Caco-2 (cell line): ENCODE results near the gene CENPL. TPM values are rescaled to one million over a fixed set of nuclear protein-coding genes. Genes with fewer than 3 reads are reported as not detected.
A peak's percentile ranks its signal among the peaks of the same experiment; 100 is the strongest.
"Not testable (repeated sequence)": the region's sequence is repeated elsewhere in the genome, so short reads cannot be mapped to it uniquely, and the experiment has no call there.

Experiments used
- BruUV-seq: library from RNA; stranded (reverse); fragments of 400-500 nt; replicated peaks from 2 replicates; lab custom pipeline; 2021; lab: Mats Ljungman, UMichigan
- CTCF ChIA-PET: fragments of 300-600 bp; sonication (Branson Sonifier 250); formaldehyde crosslinking; loops from one replicate; lab custom pipeline; 2022; ENCODE audit warnings: antibody characterized with exemption; lab: Charles Lee
- POLR2A ChIA-PET: fragments of 300-600 bp; sonication (Branson Sonifier 250); formaldehyde crosslinking; loops from one replicate; lab custom pipeline; 2022; ENCODE audit warnings: antibody characterized with exemption; lab: Charles Lee
- DNase-seq, 2 experiments: peaks; one replicate each; pipeline versions ENCODE4 v3.0.0 to v3.0.0-alpha.2; 2020 to 2022
- H3K27me3 ChIP-seq: replicated peaks from 2 replicates; pipeline ENCODE4 v1.6.0; 2011; ENCODE audit warnings: low read length; ENCODE audit not compliant: control insufficient read depth, insufficient read depth
- H3K36me3 ChIP-seq: 2 replicates; pipeline ENCODE4 v1.5.1; 2011; ENCODE audit warnings: low read length; ENCODE audit not compliant: control insufficient read depth, insufficient read depth
- H3K4me1 ChIP-seq: fragments of 250-450 bp; sonication (Bioruptor Pico); 2 replicates; pipeline ENCODE4 v1.5.1; 2020; ENCODE audit warnings: mild to moderate bottlenecking
- H3K4me3 ChIP-seq: 2 replicates; pipeline ENCODE4 v1.5.1; 2011; ENCODE audit warnings: low read depth, mild to moderate bottlenecking, control low read depth, low read length
- H3K9me3 ChIP-seq: fragments of 250-450 bp; sonication (Bioruptor Pico); 2 replicates; pipeline ENCODE4 v1.5.1; 2020; ENCODE audit warnings: mild to moderate bottlenecking, moderate library complexity
- H3K27ac Mint-ChIP-seq: one replicate; pipeline ENCODE4 v1.8.0; 2022; ENCODE audit warnings: mixed read lengths; ENCODE audit not compliant: unreplicated experiment
- H3K27me3 Mint-ChIP-seq: one replicate; pipeline ENCODE4 v1.8.0; 2022; ENCODE audit warnings: mixed read lengths; ENCODE audit not compliant: insufficient read depth, unreplicated experiment
- H3K36me3 Mint-ChIP-seq: one replicate; pipeline ENCODE4 v1.8.0; 2022; ENCODE audit warnings: mild to moderate bottlenecking, mixed read lengths; ENCODE audit not compliant: insufficient read depth, unreplicated experiment
- H3K4me1 Mint-ChIP-seq: one replicate; pipeline ENCODE4 v1.8.0; 2022; ENCODE audit warnings: low read depth, mixed read lengths; ENCODE audit not compliant: unreplicated experiment
- H3K4me3 Mint-ChIP-seq: one replicate; pipeline ENCODE4 v1.8.0; 2022; ENCODE audit warnings: mild to moderate bottlenecking, moderate library complexity, mixed read lengths; ENCODE audit not compliant: unreplicated experiment
- H3K9me3 Mint-ChIP-seq: one replicate; pipeline ENCODE4 v1.8.0; 2022; ENCODE audit warnings: mixed read lengths; ENCODE audit not compliant: unreplicated experiment
- intact Hi-C: fragments of 100-400 bp; cut with micrococcal nuclease; formaldehyde crosslinking; loops from one replicate; pipeline ENCODE4 v1.10.0; 2022; ENCODE audit not compliant: unreplicated experiment
- total RNA-seq: library from RNA; stranded (reverse); gene quantifications from 2 replicates; pipeline ENCODE4 v1.2.3, GENCODE V29; 2022
- TF ChIP-seq, protein P1 (sequence below), 2 experiments: fragments of 200-600 bp in 1 of 2; IDR thresholded peaks; 1 replicate in 1 of 2; 2 replicates in 1 of 2; pipeline versions ENCODE4 v1.5.1 to v1.8.0; 2011 to 2022; ENCODE audit warnings: antibody characterized with exemption in 1 of 2, control low read depth in 1 of 2, inconsistent platforms in 1 of 2, low read depth in 1 of 2, low read length in 1 of 2, mild to moderate bottlenecking in 1 of 2, moderate library complexity in 1 of 2; ENCODE audit not compliant: insufficient read depth in 1 of 2, severe bottlenecking in 1 of 2, unreplicated experiment in 1 of 2

CENPL gene
- total RNA-seq, 1 experiment from 2014 or later: 21.3 TPM

GRCh38 chr1:173861731-173862145 lies 37.1 kb upstream of the CENPL start:
- Histone ChIP-seq H3K36me3 (peaks cover 5% of the 10 kb centered on the region; the same call in 1 of the 2 replicates), H3K4me3 (no peak overlapping the region), H3K9me3 (no peaks in the 10 kb centered on the region), H3K27me3 (no peaks in the 10 kb centered on the region), H3K4me1 (peaks cover 7% of the 10 kb centered on the region; the same call in 1 of the 2 replicates)
- Mint-ChIP-seq H3K27me3 (no peaks in the 10 kb centered on the region), H3K4me1 (no peaks in the 10 kb centered on the region), H3K4me3 (no peak overlapping the region), H3K9me3 (no peaks in the 10 kb centered on the region), H3K27ac (peak overlapping the region; percentile 77), H3K36me3 (peaks cover 94% of the 10 kb centered on the region)
- intact Hi-C loops: no loop called here
- peak in 1 of 2 experiments; percentile 59 for DNase-seq
- CTCF ChIA-PET: interaction anchor here (0.7 kb wide), 1 partner anchor 147 kb away, joined by 3 read pairs; the partner anchor contains the start of gene KLHL20
- no TSS peak for BruUV-seq
- POLR2A ChIA-PET: interaction anchor here (1.2 kb wide), 1 partner anchor 161 kb away, joined by 7 read pairs; no protein-coding TSS in a partner anchor
- TF ChIP-seq, protein P1, sequence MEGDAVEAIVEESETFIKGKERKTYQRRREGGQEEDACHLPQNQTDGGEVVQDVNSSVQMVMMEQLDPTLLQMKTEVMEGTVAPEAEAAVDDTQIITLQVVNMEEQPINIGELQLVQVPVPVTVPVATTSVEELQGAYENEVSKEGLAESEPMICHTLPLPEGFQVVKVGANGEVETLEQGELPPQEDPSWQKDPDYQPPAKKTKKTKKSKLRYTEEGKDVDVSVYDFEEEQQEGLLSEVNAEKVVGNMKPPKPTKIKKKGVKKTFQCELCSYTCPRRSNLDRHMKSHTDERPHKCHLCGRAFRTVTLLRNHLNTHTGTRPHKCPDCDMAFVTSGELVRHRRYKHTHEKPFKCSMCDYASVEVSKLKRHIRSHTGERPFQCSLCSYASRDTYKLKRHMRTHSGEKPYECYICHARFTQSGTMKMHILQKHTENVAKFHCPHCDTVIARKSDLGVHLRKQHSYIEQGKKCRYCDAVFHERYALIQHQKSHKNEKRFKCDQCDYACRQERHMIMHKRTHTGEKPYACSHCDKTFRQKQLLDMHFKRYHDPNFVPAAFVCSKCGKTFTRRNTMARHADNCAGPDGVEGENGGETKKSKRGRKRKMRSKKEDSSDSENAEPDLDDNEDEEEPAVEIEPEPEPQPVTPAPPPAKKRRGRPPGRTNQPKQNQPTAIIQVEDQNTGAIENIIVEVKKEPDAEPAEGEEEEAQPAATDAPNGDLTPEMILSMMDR (IDR thresholded peaks at IDR 0.05; ENCODE audit: insufficient read depth in 1 of 2, low read depth in 1 of 2, low read length in 1 of 2, severe bottlenecking in 1 of 2, unreplicated experiment in 1 of 2): no peak

DNA sequence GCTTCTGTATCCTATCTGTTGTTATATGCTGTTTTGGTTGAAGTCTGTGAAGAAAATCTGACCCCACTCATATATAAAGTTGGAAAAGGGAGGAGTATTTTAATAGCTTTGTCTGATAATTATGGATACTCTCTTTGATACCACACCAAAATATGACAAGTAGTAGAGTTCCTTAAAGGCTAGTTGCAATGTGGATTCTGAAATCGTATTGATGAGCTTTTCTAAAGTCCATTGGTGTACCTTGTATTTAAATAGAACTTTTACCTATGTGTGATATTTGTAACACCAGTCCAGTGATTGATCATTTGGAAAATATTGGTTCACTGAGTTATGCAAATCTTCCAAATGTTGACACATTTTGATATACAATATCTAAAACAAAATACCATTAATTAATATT lies 35.4 kb upstream of the CENPL start:
- intact Hi-C loops: no loop called here
- Histone ChIP-seq H3K4me1 (peaks cover 6% of the 10 kb centered on the region; the same call in 1 of the 2 replicates), H3K36me3 (no peaks in the 10 kb centered on the region), H3K27me3 (no peaks in the 10 kb centered on the region), H3K4me3 (no peak overlapping the region), H3K9me3 (no peaks in the 10 kb centered on the region)
- ChIA-PET CTCF (no interaction called here), POLR2A (interaction anchor here (1.3 kb wide), 1 partner anchor 8 kb away, joined by 4 read pairs; the partner anchor contains the start of gene ZBTB37)
- no peaks in the 10 kb centered on the region for H3K9me3 Mint-ChIP-seq
- no peaks in the 10 kb centered on the region for H3K27me3 Mint-ChIP-seq
- DNase-seq: no peak
- H3K36me3 Mint-ChIP-seq: peaks cover 94% of the 10 kb centered on the region
- BruUV-seq: no TSS peak
- H3K4me1 Mint-ChIP-seq: peaks cover 7% of the 10 kb centered on the region
- H3K27ac Mint-ChIP-seq: no peak overlapping the region
- TF ChIP-seq, protein P1 (IDR thresholded peaks at IDR 0.05; ENCODE audit: insufficient read depth in 1 of 2, low read depth in 1 of 2, low read length in 1 of 2, severe bottlenecking in 1 of 2, unreplicated experiment in 1 of 2): no peak
- no peak overlapping the region for H3K4me3 Mint-ChIP-seq

DNA sequence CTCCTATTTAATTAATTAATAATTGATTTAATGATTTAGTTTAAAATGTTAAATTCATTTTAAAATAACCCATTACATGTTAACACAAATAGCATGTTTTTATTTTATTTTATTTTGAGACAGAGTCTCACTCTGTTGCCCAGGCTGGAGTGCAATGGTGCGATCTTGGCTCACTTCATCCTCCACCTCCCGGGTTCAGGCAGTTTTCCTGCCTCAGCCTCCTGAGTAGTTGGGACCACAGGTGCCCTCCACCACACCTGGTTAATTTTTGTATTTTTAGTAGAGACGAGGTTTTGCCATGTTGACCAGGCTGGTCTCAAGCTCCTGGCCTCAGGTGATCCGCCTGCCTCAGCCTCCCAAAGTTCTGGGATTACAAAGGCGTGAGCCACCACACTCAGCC lies 34.9 kb upstream of the CENPL start:
- H3K4me3 ChIP-seq, DNase-seq, H3K9me3 ChIP-seq, H3K27me3 ChIP-seq, H3K27ac Mint-ChIP-seq, H3K4me1 ChIP-seq, intact Hi-C loops, BruUV-seq, H3K4me3 Mint-ChIP-seq, CTCF ChIA-PET, H3K36me3 ChIP-seq, H3K9me3 Mint-ChIP-seq, H3K27me3 Mint-ChIP-seq, H3K4me1 Mint-ChIP-seq: not testable (repeated sequence)
- peaks cover 94% of the 10 kb centered on the region for H3K36me3 Mint-ChIP-seq
- POLR2A ChIA-PET: interaction anchor here (1.3 kb wide), 1 partner anchor 9 kb away, joined by 4 read pairs; the partner anchor contains the start of gene ZBTB37
